IPS-20b (cell line): Measurements from ENCODE around the gene CST9L.
A peak's percentile ranks its signal among the peaks of the same experiment; 100 is the strongest.

Source experiments
- H3K27ac ChIP-seq: one replicate; pipeline ENCODE4 v1.5.1; 2013; ENCODE audit warnings: low read length
- H3K27me3 ChIP-seq: 2 replicates; pipeline ENCODE4 v1.6.1; 2013; ENCODE audit warnings: mild to moderate bottlenecking, low read length, inconsistent platforms; ENCODE audit not compliant: insufficient read depth
- H3K36me3 ChIP-seq: 2 replicates; pipeline ENCODE4 v1.6.1; 2013; ENCODE audit warnings: low read depth, mild to moderate bottlenecking, inconsistent platforms, low read length, moderate library complexity; ENCODE audit not compliant: insufficient read depth
- H3K4me1 ChIP-seq: 2 replicates; pipeline ENCODE4 v1.6.1; 2013; ENCODE audit warnings: mild to moderate bottlenecking, control low read depth, inconsistent platforms, low read length, moderate library complexity; ENCODE audit not compliant: insufficient read depth
- H3K4me3 ChIP-seq: 2 replicates; pipeline ENCODE4 v1.5.1; 2013; ENCODE audit warnings: mild to moderate bottlenecking, low read length, inconsistent platforms
- H3K9ac ChIP-seq: 2 replicates; pipeline ENCODE4 v1.6.1; 2013; ENCODE audit warnings: low read depth, mild to moderate bottlenecking, inconsistent platforms, low read length, moderate library complexity
- H3K9me3 ChIP-seq: 2 replicates; pipeline ENCODE4 v1.6.1; 2013; ENCODE audit warnings: mild to moderate bottlenecking, low read depth, low read length, inconsistent platforms; ENCODE audit not compliant: insufficient read depth

Gene CST9L

DNA sequence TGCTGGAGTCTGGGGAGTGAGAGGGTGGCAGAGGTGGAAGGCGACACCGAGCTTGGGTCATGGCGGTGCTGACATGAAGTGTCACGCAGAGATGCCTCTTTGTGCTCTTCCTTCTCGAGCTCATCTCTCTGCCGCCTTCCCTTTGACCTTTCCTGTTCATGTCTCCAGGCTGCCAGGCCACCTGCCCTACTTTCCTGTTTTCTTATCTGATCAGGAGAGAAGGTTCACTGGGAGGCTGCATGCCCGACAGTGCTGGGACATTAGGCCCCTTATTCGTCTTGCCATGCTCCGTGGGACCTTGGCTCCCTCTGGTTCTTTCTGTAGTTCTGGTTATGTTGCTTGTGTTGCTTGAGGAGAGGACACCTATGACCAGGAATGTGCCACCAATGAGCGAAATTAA is 44.1 kb downstream of the CST9L start:
- Histone ChIP-seq H3K4me1 (0 out of 2 replicates have a peak, but pooled peaks cover 3% of the 10 kb centered on the region), H3K9me3 (peaks cover 15% of the 10 kb centered on the region), H3K4me3 (no peak overlapping the region), H3K36me3 (no peaks in the 10 kb centered on the region), H3K27ac (no peak overlapping the region), H3K27me3 (no peaks in the 10 kb centered on the region), H3K9ac (no peak overlapping the region)

DNA sequence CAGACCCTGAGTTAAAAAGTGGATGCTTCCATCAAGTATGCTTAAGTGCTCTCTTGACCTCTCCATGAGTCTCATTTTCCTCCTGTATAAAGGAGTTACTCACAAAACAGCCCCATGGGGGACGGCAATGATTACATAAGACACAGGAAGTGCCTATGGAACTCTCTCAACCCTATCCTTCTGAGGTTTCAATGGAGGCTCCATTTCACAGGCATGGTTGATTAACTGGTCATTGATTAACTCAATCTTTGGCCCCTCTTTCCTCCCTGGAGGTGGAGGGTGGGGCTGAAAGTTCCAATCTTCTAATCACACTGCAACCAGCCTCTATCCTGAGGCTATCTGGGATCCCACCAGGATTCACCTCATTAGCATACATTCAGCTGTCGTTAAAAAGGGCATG is 48.1 kb downstream of the CST9L start:
- no peak overlapping the region for H3K4me3 ChIP-seq
- no peaks in the 10 kb centered on the region for H3K27me3 ChIP-seq
- no peak overlapping the region for H3K27ac ChIP-seq
- H3K36me3 ChIP-seq = no peaks in the 10 kb centered on the region
- peaks cover 2% of the 10 kb centered on the region; the same call in 1 of the 2 replicates for H3K9me3 ChIP-seq
- H3K4me1 ChIP-seq = peaks cover 3% of the 10 kb centered on the region; the same call in 1 of the 2 replicates
- H3K9ac ChIP-seq = no peak overlapping the region

DNA sequence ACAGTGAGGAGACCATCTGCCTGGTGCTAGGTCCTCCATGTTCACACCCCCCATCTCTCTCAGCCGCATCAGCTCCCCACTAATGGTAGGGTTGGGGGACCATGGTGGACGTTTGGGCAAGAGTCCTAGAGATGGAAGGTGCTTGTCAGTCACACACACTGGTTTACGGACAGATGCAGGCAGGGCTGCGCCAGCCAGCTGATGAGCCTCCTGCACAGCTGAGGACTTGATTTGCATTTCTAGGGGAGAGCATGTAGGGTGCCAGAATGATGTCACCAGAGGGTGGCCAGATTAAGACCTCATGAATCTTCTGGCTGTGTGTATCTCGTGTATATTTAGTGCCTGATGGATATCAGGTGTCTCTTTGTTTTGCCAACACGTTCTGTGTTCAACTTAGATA is 48.7 kb downstream of the CST9L start:
- H3K36me3 ChIP-seq = no peaks in the 10 kb centered on the region
- H3K27ac ChIP-seq = no peak overlapping the region
- peaks cover 8% of the 10 kb centered on the region; the same call in 1 of the 2 replicates for H3K4me1 ChIP-seq
- H3K27me3 ChIP-seq = no peaks in the 10 kb centered on the region
- H3K9ac ChIP-seq = no peak overlapping the region
- H3K9me3 ChIP-seq = peaks cover 2% of the 10 kb centered on the region; the same call in 1 of the 2 replicates
- H3K4me3 ChIP-seq = no peak overlapping the region

DNA sequence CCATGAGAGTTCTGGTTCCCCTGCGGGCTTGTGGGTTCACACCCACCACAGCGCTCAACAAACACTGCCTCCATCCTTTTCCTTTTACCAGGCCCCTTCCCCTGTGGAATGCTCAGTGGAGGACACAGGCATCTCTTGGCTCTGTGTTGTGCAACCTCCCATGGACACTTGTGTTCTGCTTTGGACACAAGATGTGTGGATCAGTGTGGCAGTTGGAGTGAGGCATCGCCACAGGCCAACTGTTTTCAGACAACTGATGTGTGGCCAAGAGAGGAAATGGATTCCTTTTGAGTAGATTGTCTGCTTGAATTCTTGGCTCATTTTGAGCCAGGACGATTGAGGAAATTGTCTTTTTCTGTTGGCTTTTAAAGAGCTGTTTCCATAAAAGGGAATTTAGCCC is 50.6 kb downstream of the CST9L start:
- H3K9ac ChIP-seq = no peak overlapping the region
- H3K36me3 ChIP-seq = no peaks in the 10 kb centered on the region
- peaks cover 2% of the 10 kb centered on the region; the same call in 1 of the 2 replicates for H3K9me3 ChIP-seq
- no peak overlapping the region for H3K27ac ChIP-seq
- H3K27me3 ChIP-seq = no peaks in the 10 kb centered on the region
- H3K4me1 ChIP-seq = peaks cover 10% of the 10 kb centered on the region; the same call in 1 of the 2 replicates
- H3K4me3 ChIP-seq = no peak overlapping the region

DNA sequence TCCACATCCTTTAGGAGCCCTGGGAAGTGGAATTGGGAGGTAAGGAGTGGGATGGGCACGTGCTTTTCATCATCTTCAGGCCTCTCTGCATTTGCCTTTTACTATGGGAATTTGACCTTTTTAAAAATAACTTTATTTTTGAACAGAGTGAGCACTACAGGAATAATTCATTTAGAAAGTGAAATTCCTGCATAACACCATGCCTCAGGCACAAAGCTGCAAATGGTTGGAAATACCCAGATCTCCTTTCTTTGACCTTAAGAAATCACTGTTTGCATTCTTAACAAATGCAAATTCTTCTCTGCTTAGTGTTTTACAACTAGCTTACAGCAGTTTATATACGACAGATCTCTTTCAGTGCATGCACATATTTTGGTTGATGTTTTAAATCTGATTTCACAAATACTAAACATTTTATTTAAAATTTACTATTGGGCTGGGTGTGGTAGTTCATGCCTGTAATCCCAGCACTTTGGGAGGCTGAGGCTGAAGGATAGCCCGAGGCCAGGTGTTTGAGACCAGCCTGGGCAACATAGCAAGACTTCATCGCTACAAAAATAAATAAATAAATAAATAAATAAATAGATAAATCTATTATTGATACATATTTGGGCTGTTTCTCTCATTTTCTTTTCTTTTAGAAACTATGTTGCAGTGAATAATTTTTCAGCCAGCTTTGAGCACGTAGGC is 52.9 kb downstream of the CST9L start:
- Histone ChIP-seq H3K9me3 (no peaks in the 10 kb centered on the region), H3K27me3 (no peaks in the 10 kb centered on the region), H3K27ac (no peak overlapping the region), H3K36me3 (no peaks in the 10 kb centered on the region), H3K9ac (peak overlapping the region; percentile 9; the same call in 1 of the 2 replicates), H3K4me1 (peaks cover 10% of the 10 kb centered on the region; the same call in 1 of the 2 replicates), H3K4me3 (no peak overlapping the region)

DNA sequence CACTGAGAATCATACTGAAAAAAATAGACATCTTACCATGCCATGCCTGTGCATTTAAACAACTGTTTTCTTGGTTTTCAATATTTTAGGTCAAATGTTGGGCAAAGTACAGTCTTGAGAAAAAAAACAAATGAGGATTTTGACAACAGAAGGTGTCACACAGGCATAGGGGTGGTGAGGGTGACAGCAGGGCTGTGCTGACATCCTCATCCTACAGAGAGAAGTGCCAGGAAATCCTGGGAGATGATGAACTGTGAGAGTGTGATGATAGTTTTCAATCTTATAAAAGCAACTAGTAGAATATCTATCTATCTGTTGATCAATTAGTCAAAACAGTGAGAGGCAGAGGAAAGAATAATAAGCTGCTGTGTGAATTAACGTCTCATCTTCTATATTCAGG is 53.4 kb downstream of the CST9L start:
- no peaks in the 10 kb centered on the region for H3K36me3 ChIP-seq
- peaks cover 9% of the 10 kb centered on the region; the same call in 1 of the 2 replicates for H3K4me1 ChIP-seq
- H3K27me3 ChIP-seq = 0 out of 2 replicates have a peak, but pooled peaks cover 3% of the 10 kb centered on the region
- H3K9ac ChIP-seq = peak overlapping the region; percentile 9; the same call in 1 of the 2 replicates
- H3K4me3 ChIP-seq = no peak overlapping the region
- no peak overlapping the region for H3K27ac ChIP-seq
- H3K9me3 ChIP-seq = no peaks in the 10 kb centered on the region
